RKO (cell line): ENCODE results near the gene RNF212B.
"Not testable (repeated sequence)": the region's sequence is repeated elsewhere in the genome, so short reads cannot be mapped to it uniquely, and the experiment has no call there.

Experiments
- DNase-seq: peaks from one replicate; pipeline ENCODE4 v3.0.0-alpha.2; 2016; ENCODE audit warnings: low spot score

Gene RNF212B

GRCh38 chr14:23237772-23238594, at the start of gene RNF212B:
Gene RNF212B (plus strand): TSS chr14:23237936. CDS start chr14:23240346, 2,410 bp downstream.
- peak; percentile 67 for DNase-seq

- DNase-seq = no peak
Measured at GRCh38 chr14:23193432-23193831, 44.3 kb upstream of the RNF212B start.

GRCh38 chr14:23195552-23196101, 42.1 kb upstream of the RNF212B start:
- no peak for DNase-seq

GRCh38 chr14:23196487-23196886, 41.2 kb upstream of the RNF212B start:
- not testable (repeated sequence) for DNase-seq

- not testable (repeated sequence) for DNase-seq
Measured at GRCh38 chr14:23199141-23199540, 38.6 kb upstream of the RNF212B start.

GRCh38 chr14:23202001-23202400, 35.7 kb upstream of the RNF212B start:
- no peak for DNase-seq

- DNase-seq = no peak
Measured at GRCh38 chr14:23206422-23207145, 31.2 kb upstream of the RNF212B start.

- no peak for DNase-seq
Measured at GRCh38 chr14:23207146-23207540, 30.6 kb upstream of the RNF212B start.

- no peak for DNase-seq
Measured at GRCh38 chr14:23208324-23208723, 29.4 kb upstream of the RNF212B start.

GRCh38 chr14:23209651-23210423, 27.9 kb upstream of the RNF212B start:
- DNase-seq = no peak

- DNase-seq = no peak
Measured at GRCh38 chr14:23215421-23215820, 22.3 kb upstream of the RNF212B start.

GRCh38 chr14:23217032-23218020, 20.4 kb upstream of the RNF212B start:
- no peak for DNase-seq

- DNase-seq = no peak
Measured at GRCh38 chr14:23219075-23219474, 18.7 kb upstream of the RNF212B start.

GRCh38 chr14:23224958-23225357, 12.8 kb upstream of the RNF212B start:
- DNase-seq = not testable (repeated sequence)

GRCh38 chr14:23227566-23227965, 10.2 kb upstream of the RNF212B start:
- no peak for DNase-seq

GRCh38 chr14:23228812-23229211, 8.9 kb upstream of the RNF212B start:
- DNase-seq = no peak

- not testable (repeated sequence) for DNase-seq
Measured at GRCh38 chr14:23232241-23232808, 5.4 kb upstream of the RNF212B start.

GRCh38 chr14:23240661-23241060, 2.9 kb downstream of the RNF212B start:
- DNase-seq = no peak

GRCh38 chr14:23241061-23241715, 3.5 kb downstream of the RNF212B start:
- DNase-seq = not testable (repeated sequence)

GRCh38 chr14:23242076-23242475, 4.3 kb downstream of the RNF212B start:
- DNase-seq = no peak
